H1 (cell line): ENCODE data around the gene NAPG.

Source experiments
- EZH2 ChIP-seq: fragments of 200-600 bp; sonication (generic); IDR thresholded peaks from 2 replicates; pipeline ENCODE4 v1.7.1; 2012; ENCODE audit warnings: low read depth, mild to moderate bottlenecking, moderate library complexity, low read length, inconsistent platforms; ENCODE audit not compliant: severe bottlenecking
- JUND ChIP-seq: IDR thresholded peaks from 2 replicates; pipeline ENCODE4 v1.6.1; 2011; ENCODE audit warnings: mild to moderate bottlenecking, improper control_type of control experiment, low read length
- POLR2A ChIP-seq, 2 experiments: IDR thresholded peaks; 1 replicate in 1 of 2; 2 replicates in 1 of 2; pipeline ENCODE4 v1.6.1; 2011; ENCODE audit warnings: low read depth in 2 of 2, low read length in 2 of 2, mild to moderate bottlenecking in 2 of 2; ENCODE audit errors: control extremely low read depth in 1 of 2
- TF ChIP-seq, protein P1 (sequence below), 3 experiments: IDR thresholded peaks; 1 replicate in 2 of 3; 2 replicates in 1 of 3; pipeline versions ENCODE4 v1.5.1 to v1.6.1; 2011; ENCODE audit warnings: low read length in 3 of 3, mild to moderate bottlenecking in 3 of 3, inconsistent platforms in 2 of 3, low read depth in 1 of 3, moderate library complexity in 1 of 3; ENCODE audit not compliant: insufficient read depth in 1 of 3; ENCODE audit errors: control extremely low read depth in 1 of 3

DNA sequence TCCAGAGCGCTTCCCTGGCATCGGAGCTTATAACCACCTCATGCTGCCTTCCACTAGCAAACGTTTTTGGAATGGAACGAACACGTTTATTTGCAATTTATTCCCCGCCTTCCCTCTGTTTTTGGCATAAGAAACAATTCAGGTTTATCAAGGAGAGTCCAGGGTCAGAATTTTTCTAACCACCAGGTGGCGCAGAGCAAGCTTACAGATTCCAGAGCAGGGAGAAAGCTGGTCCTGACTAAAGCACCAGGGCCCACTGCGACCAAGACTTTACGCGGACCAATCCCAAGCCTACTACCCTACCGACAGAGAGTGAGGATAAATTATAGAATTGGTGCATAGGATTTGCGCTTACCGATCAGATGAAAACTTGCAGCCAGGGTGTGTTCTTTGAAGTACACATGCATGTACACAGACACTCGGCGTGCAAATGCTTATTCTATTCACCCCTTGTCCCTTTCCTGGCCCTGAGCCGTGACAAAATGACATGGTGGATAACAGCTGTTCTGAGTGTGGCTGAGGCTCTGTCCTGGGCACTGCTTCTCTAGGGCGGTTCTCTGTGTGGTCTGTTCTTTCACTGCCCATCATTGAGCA, 34.7 kb downstream of the NAPG start:
- TF ChIP-seq, protein P1, sequence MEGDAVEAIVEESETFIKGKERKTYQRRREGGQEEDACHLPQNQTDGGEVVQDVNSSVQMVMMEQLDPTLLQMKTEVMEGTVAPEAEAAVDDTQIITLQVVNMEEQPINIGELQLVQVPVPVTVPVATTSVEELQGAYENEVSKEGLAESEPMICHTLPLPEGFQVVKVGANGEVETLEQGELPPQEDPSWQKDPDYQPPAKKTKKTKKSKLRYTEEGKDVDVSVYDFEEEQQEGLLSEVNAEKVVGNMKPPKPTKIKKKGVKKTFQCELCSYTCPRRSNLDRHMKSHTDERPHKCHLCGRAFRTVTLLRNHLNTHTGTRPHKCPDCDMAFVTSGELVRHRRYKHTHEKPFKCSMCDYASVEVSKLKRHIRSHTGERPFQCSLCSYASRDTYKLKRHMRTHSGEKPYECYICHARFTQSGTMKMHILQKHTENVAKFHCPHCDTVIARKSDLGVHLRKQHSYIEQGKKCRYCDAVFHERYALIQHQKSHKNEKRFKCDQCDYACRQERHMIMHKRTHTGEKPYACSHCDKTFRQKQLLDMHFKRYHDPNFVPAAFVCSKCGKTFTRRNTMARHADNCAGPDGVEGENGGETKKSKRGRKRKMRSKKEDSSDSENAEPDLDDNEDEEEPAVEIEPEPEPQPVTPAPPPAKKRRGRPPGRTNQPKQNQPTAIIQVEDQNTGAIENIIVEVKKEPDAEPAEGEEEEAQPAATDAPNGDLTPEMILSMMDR (IDR thresholded peaks at IDR 0.05; ENCODE audit: control extremely low read depth in 1 of 3, insufficient read depth in 1 of 3, low read depth in 1 of 3, low read length in 3 of 3): peak; percentile 16 to 79 (median 70)
- TF ChIP-seq JUND: no peak
- no peak for TF ChIP-seq EZH2
- TF ChIP-seq POLR2A (IDR thresholded peaks at IDR 0.05; ENCODE audit: control extremely low read depth in 1 of 2, low read depth in 2 of 2, low read length in 2 of 2): no peak
